Activated T-helper 1 cell treated with anti-CD3 and anti-CD28 coated beads, Interleukin-2, amount 50 U/mL, for 16 hours (primary cell): ENCODE measurements around the gene LRRC8E.

Experiments
- DNase-seq, 2 donors: peaks; one replicate each; pipeline ENCODE4 v3.0.0-alpha.2; 2020; ENCODE audit warnings: low read depth in 1 of 2, low spot score in 1 of 2

LRRC8E gene

GRCh38 chr19:7888145-7888825 lies at the start of gene LRRC8E:
Gene LRRC8E (plus strand): TSS chr19:7888510. CDS start chr19:7895604, 7,094 bp downstream.
- DNase-seq: no peak

GRCh38 chr19:7839476-7839875 lies 48.8 kb upstream of the LRRC8E start:
- no peak for DNase-seq

- no peak for DNase-seq
These were observed 47.7 kb upstream of the LRRC8E start for GRCh38 chr19:7840629-7841028.

- no peak for DNase-seq
These were observed 46.3 kb upstream of the LRRC8E start for GRCh38 chr19:7841751-7842660.

- no peak for DNase-seq
These were observed 45.5 kb upstream of the LRRC8E start for GRCh38 chr19:7842661-7843294.

GRCh38 chr19:7843521-7843920 lies 44.8 kb upstream of the LRRC8E start:
- no peak for DNase-seq

- DNase-seq: no peak
These were observed 43.9 kb upstream of the LRRC8E start for GRCh38 chr19:7844405-7844804.

GRCh38 chr19:7844951-7845350 lies 43.4 kb upstream of the LRRC8E start:
- DNase-seq: no peak

- DNase-seq: no peak
These were observed 42.7 kb upstream of the LRRC8E start for GRCh38 chr19:7845390-7846154.

- no peak for DNase-seq
These were observed 42.1 kb upstream of the LRRC8E start for GRCh38 chr19:7846155-7846646.

GRCh38 chr19:7847664-7848063 lies 40.6 kb upstream of the LRRC8E start:
- DNase-seq: no peak

- DNase-seq: no peak
These were observed 39.4 kb upstream of the LRRC8E start for GRCh38 chr19:7848779-7849457.

- DNase-seq: no peak
These were observed 38.7 kb upstream of the LRRC8E start for GRCh38 chr19:7849631-7849999.

- no peak for DNase-seq
These were observed 38.1 kb upstream of the LRRC8E start for GRCh38 chr19:7850000-7850813.

GRCh38 chr19:7850945-7851622 lies 37.2 kb upstream of the LRRC8E start:
- DNase-seq: no peak

GRCh38 chr19:7851623-7852500 lies 36.4 kb upstream of the LRRC8E start:
- DNase-seq: no peak

- DNase-seq: peak in 1 of 2 donors; percentile 44
These were observed 35.2 kb upstream of the LRRC8E start for GRCh38 chr19:7852851-7853769.
